GM21360 (cell line): ENCODE measurements around the gene CNNM1.

Experiments
- ATAC-seq: cut with Tn5 transposase; IDR thresholded peaks from one replicate; pipeline ENCODE4 v1.9.1; 2021; ENCODE audit warnings: mild to moderate bottlenecking, moderate library complexity; ENCODE audit not compliant: unreplicated experiment

The CNNM1 gene

GRCh38 chr10:99410876-99411275, 81.7 kb downstream of the CNNM1 start:
- ATAC-seq, result no peak

DNA sequence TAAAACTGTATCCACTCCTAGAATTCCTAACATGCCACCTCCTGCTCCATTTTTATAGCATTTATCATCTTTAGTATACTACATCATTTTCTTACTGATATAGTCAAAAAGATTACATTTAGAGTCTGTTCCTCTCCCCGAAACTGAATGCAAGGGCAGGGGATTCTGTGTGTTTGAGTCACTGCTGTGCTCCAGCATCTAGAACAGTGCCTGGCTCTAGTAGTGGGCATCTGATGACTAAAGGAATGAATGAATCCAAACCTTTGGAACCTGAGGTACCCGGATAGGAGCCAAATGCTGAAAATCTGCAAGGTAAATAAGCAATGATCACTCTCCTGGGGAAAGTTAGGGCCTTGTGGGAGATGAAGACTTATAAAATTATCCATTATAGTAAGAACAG, 82.4 kb downstream of the CNNM1 start:
- ATAC-seq, result no peak

DNA sequence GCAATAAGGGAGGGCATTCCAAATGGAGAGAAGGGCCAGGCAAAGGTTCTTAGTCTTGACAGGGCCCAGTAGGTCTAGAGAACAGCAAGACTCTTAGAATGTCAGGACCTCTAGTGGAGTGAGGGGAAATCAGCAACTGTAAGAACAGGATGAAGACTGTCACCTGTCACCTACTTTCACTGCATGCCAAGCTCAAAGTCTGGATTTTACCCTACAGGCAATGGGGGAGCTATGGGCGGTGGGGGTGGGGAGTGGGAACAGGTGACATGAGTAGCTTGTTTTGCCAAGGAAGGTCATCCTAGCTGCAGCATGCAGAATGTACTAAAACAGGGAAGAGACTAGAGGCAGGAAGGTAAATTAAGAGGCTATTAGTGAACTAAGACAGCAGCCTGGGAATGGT, 82.9 kb downstream of the CNNM1 start:
- no peak for ATAC-seq

GRCh38 chr10:99418910-99419624, 89.9 kb downstream of the CNNM1 start:
- ATAC-seq, result no peak

DNA sequence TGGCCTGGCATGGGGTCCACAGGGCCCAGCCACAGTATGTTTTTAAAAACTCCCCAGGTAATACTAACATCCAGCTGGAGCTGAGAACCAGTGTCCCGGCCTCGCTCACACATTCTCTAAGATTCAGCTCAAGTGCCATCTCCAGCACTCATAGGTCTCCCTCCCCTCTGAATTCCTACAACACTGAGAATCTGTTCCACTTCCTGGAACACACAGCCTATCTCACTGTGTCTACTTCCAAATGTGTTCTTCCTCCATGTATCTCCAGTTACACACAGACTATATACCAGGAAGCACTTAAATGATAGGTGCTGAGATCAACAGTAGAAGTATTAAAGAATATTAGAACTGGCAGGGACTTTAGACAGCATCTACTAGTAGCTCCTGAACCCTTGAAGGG, 90.5 kb downstream of the CNNM1 start:
- no peak for ATAC-seq

DNA sequence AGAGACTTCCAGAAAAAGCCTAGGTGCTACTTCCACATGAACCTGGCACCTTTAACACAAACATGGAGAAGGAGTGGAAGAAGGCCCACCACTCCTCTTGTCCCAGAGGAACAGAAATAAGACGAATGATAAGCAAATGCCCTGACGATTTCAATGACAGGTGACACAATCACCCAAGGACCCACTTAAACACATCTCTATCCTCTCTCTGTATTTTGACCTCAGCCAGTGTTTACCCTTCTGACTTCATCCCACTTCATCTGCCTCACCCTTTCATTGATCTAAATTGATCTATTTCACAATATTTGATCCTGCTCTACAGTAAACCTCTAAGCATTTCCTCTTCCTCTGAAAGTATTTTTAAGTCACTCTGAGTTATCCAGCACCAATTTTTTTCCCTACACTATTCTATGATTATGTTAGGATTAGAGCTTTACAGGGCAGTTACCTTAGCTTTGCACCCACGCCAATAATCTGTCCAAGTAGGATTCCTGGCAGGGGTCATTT, 92.1 kb downstream of the CNNM1 start:
- ATAC-seq, result no peak

- no peak for ATAC-seq
These were observed 93.5 kb downstream of the CNNM1 start for GRCh38 chr10:99422529-99423096.

DNA sequence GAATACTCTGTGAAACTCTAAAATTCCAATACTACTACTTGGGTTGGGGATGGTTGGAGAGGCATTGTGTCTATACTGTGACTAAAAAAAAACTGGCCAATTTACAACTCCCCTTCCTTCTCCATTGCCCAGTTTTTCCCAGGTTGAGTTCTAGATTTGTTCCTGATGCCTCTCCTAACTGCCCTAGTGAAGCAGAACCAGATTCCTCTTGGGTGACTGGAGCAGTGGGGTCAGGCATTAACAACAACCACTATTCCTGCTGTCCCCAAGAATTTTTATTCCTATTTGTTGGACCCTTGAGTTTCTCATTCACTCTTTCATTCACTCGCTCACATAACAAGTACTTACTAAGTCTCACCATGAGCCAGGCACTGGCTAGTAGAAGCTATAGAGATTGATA, 95.5 kb downstream of the CNNM1 start:
- no peak for ATAC-seq

DNA sequence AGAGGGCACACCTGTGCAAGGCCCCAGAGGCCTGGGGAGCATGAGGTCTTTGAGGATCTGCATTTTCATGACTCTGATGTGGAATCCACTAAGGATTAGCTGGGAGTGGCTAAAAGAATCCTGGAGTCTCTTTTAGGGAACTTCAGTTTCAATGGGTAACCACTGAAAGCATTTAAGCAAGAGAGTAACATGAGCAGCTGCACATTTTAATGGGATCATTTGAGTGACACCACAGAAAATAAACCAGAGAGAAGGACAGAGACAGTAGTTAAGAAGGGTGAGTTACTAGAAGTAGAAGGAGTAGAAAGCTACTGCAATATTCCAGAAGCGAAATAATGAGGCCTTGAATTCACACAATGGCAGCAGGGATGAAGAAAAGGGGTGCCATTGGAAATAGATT, 96.0 kb downstream of the CNNM1 start:
- no peak for ATAC-seq

DNA sequence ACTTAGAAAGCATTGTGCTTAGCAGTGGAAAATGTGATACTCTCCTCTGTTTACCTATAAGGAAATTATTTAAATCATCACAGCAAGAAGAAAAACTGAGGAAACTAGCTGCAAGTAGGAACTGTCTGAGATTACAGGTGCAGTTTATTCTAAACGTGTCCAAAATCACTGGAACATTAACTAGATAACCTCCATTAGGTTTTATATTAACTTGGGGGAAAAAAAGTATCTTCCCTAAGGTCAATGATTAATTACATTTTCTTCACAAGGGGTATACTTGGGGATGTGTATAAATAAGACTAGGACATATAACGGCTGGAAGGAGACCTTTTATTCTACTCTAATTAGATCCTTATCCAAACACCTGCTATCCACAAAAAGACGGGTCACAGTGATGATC, 97.5 kb downstream of the CNNM1 start:
- ATAC-seq, result no peak

GRCh38 chr10:99427566-99428190, 98.5 kb downstream of the CNNM1 start:
- no peak for ATAC-seq

DNA sequence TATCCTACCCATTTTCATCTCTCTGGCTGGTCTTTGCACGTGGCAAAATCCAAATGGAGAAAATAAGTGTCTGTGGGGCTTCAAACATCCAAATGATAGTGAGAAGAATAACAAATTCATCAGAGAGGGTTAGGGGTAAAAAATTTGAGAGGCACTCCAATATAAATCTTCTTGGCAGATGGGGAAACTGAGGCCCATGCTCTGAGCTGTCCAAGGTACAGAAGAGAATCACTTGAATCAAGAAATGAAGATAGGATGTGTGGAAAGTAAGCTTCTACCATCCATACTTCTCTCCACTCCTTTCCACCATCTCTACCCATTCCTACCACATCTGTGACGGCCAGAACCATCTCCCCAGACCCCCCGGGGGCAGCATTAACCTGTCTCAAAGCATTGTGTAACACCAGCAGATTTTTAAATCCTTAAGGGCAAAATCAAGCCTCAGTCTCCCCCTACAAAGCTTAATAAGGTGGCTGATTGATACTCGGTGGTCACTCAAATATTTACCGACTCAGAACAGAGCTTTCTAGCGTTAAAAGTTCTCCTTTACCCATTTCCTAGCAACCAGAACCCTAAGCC, 100.5 kb downstream of the CNNM1 start:
- ATAC-seq, result no peak

GRCh38 chr10:99430116-99430450, 100.9 kb downstream of the CNNM1 start:
- peak; percentile 24 for ATAC-seq

DNA sequence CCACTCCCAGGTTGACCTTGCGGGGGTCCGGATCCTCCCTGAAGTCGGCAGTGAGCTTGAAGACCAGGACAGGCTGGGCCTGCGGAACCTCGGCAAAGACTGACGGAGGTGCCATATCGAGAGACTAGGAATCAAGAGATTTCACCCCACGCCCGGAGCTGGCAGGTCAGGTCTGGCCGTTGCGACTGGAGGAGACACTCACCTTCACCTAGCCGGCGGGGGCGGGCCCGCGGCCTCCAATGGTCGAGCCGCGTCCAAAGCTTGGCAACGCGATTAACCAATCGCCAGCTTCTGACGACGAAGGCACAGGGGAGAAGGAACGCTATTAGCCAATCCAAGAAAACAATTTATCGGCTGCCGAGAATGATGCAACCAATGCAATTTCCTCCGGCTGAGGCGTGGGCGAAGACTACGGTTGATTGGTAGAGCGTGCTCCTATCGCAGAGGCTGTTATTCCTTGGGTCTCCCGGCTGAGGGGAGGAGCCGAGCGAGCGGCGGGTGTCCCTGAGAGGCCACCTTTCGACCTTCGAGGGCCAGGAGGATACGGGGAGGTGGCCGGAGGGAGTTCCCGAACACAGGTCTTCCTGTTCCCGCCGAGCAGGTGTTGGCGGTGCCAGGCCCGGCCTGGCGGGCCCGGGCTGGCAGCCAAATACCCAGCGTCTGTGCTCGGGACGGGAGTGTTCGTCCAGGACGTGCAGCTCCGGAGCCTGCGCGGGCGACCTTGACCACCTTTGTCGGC, 101.5 kb downstream of the CNNM1 start, which contains the start of gene GOT1:
Gene GOT1 (minus strand): TSS at position 174 of the 739 bp plus-strand sequence. CDS start 59 bp downstream, at position 115.
- peak; percentile 93 for ATAC-seq

DNA sequence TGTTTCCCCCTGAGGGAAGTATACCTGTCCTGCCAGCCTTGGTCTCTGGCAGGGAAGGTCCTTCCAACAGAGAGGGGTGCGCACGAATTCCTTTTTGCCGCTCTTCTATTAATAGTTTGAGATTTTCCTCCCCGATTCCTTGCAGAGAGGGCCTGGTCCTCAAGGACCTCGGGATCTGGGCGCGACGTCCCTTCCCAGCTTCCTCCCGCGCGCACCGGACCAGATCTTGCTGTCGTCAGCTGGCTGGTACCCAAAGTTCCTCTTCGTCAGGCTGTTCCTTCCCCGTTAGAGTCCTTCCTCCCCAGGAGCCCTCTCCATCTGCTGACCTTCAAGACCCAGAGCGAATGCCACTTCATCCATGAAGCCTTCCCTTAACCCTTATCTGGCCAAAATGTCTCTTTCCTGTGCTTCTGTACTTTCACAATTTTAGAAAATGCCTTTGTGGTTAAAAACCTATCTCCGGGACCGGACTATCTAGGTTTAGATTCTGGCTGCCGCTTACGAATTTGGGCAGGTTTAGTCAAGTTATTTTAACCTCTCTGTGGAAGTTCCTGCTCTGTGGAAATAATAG, 102.1 kb downstream of the CNNM1 start:
- no peak for ATAC-seq

- no peak for ATAC-seq
These were observed 102.9 kb downstream of the CNNM1 start for GRCh38 chr10:99432047-99432446.

DNA sequence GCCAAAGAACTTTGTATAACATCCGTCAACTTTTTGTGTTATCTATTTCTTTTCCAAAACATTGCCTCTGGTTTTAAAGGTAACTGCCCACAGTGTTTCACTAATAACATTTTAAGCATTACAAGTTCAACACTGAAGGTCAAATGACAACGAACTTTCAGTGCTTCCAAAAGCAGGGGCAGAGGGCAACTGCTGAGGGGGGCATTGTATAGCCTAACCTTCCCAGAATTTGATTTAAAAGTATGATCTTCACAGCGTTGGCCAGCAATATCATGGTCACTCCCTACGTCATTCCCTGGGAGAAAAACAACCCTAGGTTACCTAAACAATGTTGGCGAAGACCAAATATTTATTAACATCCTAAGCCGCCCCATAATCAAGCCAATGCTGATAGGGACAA, 103.7 kb downstream of the CNNM1 start:
- ATAC-seq, result no peak

GRCh38 chr10:99433378-99434020, 104.3 kb downstream of the CNNM1 start:
- no peak for ATAC-seq

DNA sequence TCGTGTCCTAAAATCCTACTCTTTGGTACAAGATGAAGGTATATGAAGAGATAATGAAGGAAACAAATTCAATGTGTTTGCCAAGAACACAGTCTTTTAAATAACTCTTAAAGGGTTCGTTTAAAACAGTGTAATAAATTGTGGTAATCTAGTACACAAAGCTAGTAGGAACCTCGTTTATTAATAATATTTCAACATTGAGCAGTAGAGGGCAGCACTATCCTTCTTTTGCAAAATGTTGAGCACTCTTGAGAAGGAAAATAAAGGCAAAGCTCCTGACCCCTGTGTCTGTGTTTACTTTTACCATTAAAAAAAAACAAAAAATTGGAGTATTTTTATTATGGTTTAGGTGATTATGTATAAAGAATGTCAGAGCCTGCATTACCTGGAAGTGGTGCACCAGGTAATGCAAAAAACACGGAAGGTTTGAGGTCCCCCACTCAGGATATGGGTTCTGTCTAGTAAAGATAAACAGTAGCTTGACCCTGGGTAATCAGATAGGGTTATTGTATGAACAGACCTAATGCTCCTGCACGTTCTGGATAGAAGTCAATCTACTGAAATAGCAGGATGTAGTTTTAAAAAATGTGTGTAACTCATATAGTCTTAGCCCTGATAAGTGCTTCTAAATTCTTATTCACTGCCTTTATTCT, 107.0 kb downstream of the CNNM1 start:
- peak; percentile 47 for ATAC-seq

- no peak for ATAC-seq
These were observed 109.7 kb downstream of the CNNM1 start for GRCh38 chr10:99438890-99439289.
